Epithelial cell of prostate (primary cell): Measurements from ENCODE around the gene FAM131B.

Experiments used
- DNase-seq: peaks from one replicate; pipeline ENCODE4 v3.0.0-alpha.2; 2011; ENCODE audit warnings: low read depth, low spot score
- H3K27ac ChIP-seq: fragments of 450-650 bp; 2 replicates; pipeline ENCODE4 v1.5.1; 2017; ENCODE audit warnings: mild to moderate bottlenecking

The FAM131B gene

DNA sequence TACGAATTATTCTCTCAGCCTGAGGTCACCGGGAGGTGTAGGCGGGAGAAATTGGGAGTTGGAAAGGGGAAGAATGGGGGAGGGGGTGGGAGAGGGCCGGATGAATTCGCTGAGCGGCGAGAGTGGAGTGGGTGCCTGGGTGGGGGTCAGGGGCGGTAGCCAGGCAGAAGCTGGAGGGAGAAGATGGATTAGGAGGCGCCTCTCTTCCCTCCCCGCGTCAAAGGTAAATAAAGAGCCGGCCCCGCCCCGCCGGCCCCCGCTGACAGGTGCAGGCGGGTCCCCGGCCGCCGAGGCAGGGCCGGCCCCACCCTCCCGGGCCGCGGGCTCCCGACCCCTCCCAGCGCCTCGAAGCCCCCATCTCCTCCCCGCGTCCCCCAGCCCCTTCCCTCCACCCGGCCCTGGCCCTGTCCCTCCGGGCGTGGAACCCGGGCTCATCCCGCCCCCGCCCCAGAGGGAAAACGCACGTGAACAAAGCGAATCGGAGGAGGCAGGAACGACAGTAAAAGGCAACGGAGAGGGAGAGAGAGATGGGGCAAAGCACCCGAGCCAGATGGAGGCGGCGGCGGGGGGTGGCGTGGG, 872 bp downstream of the FAM131B start:
- no peak overlapping the region for H3K27ac ChIP-seq
- DNase-seq: no peak

DNA sequence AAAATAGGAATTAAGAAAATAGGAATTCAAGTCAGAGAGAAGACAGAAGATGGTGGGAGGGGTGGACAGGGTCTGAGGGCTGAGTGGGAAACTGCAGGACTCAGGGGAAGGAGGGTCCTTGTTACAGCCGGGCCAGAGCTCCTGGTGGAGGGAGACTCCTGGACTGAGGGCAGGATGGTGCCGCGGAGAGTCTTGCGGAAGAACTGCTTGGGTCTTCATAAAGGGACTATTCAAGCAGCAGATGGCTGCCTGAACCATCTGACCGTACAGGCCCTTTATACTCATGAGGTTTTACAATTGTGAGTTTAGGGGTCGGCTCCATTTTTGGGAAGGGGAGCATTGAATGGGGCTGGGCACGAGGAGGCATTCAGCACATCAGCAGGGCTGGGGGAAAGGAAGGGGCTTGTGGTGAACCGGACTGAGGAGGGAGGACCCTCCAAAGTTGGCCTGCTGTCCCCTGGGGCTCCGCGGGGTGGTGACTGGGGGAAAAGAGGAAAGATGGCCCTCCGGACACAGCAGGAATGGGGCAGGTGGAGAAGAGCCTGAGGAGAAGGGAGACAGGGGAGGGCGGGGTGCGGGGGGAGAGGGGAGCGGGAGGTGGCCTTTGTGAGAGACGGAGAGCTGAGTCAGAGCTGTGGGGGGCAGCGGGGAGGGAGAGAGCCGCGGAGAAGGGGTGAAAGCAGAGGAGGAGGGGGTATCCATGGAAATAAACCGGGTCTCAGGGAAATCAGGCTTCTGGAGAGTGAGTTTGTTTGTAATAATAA, 1.5 kb downstream of the FAM131B start:
- no peak overlapping the region for H3K27ac ChIP-seq

DNA sequence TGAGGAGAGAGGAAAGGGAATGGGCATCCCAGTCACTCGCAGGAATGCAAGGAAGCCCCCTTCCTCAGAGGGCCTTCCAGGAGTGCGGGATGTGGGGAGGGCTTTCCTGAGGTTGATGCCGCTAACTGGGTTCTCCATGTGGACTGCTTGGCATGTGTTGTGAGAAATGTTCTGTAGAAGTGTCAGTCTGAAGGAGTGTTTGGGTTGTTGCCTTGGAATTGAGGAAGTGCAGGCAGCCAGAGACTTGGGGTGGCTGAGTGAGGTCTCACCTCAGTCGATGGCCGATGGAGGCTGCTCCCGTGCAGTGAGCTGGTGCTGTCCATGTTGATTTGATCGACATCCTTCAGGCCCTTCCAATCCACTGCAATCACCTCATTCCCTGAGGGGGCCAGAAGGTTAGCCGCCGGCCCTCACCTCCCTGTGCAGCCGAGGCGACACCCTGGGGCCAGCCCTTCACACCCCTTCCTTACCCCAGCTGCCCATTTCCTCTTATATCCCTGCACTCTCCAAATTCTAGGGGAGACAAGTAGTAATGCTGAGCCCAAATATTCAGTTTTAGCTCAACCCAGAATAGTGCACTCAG, 2.7 kb downstream of the FAM131B start:
- H3K27ac ChIP-seq: no peak overlapping the region
- DNase-seq: no peak

More for the DNA sequence above, 1.5 kb downstream of the FAM131B start:
- DNase-seq: no peak

DNA sequence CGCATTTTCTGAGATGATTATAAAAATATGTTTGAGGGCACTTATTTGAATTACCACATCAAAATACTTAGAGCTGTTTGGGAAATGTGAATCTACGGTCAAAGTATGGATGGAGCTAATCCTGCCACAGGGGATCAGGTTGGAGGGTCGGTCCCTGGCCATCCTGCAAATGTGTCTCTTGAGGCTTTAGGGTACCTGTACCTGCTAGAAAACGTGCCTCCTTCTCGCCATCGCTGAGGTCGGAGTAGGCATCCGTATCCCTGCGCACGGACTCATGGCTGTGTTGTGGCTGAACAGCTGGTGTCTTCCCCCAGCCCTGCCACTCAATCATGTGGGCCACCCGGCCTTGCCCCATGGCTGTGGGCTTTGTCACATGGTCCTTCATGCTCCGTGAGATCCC, 3.9 kb downstream of the FAM131B start:
- H3K27ac ChIP-seq: no peak overlapping the region
- DNase-seq: no peak

DNA sequence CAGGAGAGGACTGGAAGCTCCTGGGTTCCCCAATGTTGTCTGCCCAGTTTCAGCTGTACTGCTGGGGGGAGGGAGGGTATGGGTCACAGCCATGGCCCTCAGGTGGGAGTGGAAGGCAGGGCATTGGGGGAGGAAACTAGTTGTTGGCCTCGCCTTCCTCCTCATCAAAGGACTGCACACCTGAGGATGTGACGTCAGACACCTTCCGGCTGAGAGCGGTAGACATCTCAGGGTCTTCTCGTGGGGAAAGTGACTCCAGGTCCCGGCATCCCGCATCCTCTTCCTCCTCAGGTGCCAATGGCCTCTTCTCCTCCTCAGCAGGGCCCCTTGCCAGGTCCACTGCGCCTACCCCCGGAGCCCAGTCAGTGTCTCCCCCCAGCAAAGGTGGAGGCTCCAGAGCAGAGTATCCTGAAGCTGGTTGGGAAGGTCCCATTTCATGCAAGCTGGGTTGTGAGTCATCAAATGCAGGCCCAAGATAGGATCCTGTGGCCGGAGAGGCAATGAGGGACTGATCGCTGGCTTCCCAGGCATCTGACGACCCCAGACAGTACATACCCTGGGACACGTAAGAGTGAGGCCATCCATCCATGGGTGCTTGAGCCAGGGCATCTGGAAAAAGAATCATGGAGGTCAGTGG, 6.0 kb downstream of the FAM131B start:
- DNase-seq: no peak
- H3K27ac ChIP-seq: no peak overlapping the region

DNA sequence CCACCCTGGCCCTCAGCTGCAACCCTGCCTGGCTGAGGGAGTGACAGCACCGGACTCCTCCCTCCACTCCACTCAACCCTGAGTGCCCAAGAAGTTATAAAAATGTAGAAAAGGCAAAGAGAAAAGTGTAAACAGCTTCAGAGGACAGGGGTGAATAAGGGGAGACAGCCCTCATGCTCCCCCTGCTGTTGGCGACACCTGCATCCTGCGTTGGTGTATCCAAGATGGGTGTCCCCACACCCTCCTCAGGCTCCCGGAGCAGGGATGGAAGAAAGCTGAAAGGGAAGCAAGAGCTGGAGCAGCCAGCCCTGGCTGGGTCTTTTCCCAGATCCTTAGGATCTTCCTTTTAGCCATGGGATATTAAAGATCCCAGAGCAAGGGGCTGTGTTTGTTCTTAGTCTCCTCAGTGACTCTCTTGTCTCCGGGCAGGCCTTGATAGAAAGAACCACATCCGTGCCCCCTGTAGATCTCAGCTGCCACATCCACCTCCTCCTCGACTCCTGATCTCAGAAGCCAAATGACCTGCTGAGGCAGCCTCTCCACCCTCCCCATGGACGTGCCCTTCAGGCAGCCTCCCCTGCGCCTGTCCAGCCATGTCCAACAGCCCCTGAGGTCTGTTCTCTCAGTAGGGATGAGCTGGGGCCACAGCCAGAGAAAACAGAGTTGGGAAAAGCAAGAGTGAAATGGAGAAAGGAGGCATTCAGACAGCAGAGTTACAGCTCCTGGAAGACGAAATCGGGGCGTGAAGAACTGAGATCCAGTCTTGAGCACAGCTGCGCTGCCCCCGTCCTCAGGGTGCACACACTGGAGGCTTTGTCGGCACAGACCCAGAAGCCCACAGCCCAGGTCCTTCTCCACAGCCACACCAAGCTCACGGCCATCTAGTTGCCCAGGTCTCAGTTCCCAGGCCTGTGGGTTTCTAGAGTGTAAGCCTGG, 6.8 kb downstream of the FAM131B start:
- no peak overlapping the region for H3K27ac ChIP-seq
- DNase-seq: no peak

DNA sequence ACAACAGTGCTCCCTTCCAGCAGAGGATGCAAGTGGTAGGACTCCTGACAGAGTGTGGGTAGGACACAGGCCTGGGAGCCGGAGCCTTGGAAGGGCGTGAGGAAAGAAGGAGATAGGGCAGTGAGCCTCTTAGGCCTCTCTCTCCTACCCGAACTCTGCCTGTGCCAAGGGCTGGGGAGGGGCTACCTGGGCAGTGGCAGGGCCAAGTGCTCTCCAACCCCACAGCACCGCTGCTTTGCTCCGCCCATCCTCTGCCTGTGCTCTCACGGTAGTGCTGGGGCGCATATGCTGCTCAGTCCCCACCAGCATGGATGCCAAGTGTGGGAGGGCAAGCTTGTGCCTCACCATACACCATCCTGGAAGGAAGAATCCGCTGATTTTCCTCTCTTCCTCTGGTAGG, 7.5 kb downstream of the FAM131B start:
- DNase-seq: no peak
- no peak overlapping the region for H3K27ac ChIP-seq

DNA sequence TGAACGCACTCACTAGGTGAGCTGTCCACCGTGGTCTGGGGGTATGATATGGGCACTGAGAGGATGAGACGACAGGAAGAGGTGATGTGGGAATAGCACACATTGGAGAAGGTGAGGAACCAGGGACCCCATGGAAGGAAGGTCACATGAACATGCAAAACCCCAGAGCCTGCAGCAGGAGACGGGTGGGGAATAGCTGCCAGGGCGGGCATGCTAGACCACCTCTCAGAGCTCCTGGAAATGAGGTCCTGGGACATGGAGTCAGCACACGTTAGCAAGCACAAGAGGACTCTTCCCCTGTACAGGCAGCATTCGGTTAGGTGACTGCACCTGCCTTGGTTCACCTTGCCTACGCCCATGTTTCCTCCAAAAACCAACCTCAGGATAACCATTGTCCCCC, 8.1 kb downstream of the FAM131B start:
- DNase-seq: no peak
- no peak overlapping the region for H3K27ac ChIP-seq

DNA sequence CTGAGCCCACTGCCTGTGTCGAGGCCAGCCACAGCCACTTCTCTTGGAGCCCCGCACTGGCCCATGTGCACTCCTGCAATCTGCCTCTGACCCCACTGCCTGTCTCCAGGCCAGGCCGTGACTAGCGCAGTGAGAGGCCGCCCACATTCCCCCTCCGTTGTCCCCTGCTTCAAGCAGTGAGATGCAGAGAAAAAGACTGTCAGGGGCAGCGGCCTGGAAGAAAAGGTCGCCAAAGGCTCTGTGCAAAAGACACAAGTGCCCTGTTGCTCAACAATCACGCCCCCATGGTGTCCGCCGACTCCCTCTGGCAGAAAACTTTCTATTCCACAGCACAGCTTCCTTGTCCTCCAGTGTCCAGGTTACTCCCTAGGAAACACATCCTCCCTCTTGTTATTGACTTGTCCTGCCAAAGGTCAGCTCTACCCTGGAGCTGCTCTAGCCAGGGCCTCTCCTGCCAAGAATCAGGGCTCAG, 9.9 kb downstream of the FAM131B start:
- no peak overlapping the region for H3K27ac ChIP-seq
- no peak for DNase-seq

DNA sequence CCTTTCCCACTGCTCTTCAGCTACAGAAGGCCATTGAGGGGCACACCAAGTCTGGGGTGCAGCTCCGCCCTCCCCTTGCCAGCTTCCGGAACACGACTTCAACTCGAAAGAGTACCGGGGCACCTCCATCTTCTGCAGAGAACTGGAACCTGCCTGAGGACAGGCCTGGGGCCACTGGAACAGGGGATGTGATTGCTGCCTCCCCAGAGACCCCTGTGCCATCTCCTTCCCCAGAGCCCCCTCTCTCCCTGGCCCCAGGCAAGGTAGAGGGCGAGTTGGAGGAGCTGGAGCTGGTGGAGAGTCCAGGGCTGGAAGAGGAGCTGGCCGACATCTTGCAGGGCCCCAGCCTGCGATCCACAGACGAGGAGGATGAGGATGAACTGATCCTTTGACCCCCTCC, 10.9 kb downstream of the FAM131B start:
- DNase-seq: no peak
- no peak overlapping the region for H3K27ac ChIP-seq

DNA sequence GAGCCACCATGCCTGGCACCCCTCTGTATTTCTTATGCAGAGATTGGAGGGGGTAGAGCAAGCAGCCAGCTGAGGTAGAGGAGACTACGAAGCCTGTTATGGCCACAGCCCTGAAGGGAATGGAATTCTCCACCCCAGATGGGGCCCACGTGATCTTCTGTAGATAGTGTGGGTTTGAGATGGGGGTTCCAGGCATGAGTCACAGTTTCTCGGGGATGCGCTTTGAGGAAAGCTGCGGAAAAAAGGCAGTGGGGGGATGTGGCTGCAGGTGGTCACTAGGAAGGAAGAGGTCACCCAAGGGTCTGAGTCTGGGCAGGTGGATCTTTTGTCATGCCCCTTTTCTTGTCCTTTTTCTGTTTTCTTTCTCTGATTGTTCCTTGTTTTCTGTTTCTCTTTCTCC, 11.5 kb downstream of the FAM131B start:
- no peak for DNase-seq
- H3K27ac ChIP-seq: no peak overlapping the region

DNA sequence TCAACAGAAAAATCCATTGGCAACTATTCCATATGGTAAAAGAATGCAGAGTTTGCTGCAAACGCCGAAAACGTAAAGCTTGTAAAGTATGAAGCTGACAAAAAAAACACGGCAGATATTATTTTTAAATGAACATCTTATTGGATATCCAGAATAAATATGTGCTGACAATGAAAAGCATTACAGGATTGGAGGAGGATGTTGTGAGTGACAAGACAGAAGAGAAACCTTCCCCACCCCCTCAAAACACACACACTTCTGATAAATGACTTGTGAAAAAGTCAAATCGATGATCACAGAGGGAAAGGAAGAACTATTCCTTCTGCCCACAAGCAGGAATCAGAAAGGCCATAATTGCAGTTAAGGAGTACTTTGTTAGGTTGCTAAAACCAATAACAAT, 14.6 kb downstream of the FAM131B start:
- no peak overlapping the region for H3K27ac ChIP-seq
- DNase-seq: no peak

DNA sequence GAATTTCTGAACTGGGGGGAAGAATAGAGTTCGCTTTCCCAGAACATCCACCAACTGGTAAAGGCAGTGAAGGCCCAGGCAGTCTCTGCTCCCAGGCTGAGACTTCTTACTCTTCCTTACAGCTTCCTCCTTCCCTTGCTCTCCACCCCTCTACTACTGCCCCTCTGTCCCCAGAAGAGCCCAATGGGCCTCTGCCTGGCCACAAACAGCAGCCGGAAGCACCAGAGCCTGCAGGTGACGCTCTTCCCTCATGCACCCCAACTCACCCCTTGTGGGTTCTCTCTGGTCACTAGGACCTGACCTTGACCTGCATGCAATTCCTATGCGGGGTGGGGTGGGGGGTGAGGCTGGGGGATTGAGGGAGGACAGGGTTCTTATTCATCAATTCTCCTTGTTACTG, 16.5 kb downstream of the FAM131B start:
- no peak for DNase-seq
- no peak overlapping the region for H3K27ac ChIP-seq

DNA sequence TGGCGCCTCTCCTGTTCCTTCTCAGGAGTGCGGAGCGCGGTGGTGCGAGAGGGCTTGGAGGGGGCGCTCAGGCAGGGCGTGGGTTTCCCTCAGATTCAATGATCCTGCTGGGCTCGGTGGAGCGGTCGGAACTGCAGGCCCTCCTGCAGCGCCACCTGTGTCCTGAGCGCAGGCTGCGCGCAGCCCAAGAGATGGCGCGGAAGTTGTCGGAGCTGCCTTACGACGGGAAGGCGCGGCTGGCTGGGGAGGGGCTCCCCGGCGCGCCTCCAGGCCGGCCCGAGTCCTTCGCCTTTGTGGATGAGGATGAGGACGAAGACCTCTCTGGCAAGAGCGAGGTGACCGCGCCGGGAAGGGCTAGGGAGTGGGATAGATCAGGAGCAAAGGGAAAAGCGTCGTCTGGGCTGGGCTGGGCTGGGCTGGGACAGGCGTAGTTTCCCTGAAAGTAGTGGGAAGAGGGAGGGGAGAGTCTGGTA, 17.0 kb downstream of the FAM131B start:
- DNase-seq: no peak
- H3K27ac ChIP-seq: no peak overlapping the region

DNA sequence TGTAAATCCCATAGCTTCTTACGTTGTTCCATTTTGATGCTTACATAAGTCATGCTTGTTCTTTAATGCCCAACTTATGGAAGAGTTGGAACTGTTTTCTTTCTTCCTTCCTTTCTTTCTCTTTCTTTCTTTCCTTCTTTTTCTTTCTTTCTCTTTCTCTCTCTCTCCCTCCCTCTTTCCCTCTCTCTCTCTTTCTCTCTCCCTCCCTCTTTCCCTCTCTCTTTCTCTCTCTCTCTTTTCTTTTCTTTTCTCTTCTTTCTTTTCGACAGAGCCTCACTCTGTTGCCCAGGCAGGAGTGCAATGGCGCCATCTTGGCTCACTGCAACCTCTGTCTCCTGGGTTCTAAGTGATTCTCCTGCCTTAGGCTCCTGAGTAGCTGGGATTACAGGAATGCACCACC, 18.9 kb downstream of the FAM131B start:
- no peak overlapping the region for H3K27ac ChIP-seq
- no peak for DNase-seq

DNA sequence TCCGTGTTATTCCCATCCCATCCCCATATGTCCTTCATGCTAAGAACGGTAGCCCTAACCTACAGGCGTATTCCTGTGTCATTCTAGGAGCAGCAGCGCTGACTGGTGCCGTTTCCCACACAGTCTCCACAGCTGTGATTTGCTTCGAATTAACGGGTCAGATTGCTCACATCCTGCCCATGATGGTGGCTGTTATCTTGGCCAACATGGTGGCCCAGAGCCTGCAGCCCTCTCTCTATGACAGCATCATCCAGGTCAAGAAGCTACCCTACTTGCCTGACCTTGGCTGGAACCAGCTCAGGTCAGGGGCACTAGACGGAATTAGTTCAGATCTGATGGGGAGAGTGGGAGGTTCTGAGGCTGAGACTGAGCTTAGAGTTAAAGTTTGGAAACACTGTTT, 20.7 kb downstream of the FAM131B start:
- H3K27ac ChIP-seq: no peak overlapping the region
- no peak for DNase-seq

DNA sequence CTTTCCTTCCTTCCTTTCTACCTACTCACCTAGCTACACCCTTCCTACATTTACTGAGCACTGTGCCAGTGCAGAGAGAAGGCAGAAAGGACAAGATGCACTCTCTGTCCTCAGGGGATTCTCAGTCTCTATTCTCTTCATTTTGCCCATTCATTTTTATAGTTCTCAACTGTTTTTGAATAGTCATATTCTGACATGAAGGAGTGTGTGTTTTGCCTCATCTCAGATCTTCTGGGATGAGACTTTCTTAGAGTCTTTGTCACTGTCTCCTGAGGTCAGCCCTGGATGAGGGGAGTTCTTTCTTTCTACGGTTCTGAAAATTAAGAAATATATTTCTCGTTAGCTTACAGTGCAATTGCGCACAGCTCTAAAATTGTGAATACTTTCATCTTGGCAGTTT, 25.3 kb downstream of the FAM131B start:
- DNase-seq: no peak
- no peak overlapping the region for H3K27ac ChIP-seq

DNA sequence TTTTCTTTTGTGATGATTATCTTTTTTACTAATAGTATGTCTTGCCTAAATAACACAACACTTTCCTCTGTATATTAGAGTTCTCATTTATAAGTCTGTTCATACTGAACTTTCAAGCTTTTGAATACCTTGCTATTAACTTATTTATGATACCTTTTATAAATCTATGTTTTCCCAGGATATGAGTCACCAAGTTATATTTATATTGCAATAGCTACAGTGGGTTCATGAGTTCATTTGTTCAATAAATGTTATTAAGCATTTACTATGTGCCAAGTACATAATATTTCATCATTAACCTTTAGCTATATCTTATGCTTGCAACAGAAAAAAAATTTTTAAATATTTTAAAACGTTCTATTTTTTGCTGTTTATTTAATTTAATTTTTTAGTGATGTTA, 28.3 kb downstream of the FAM131B start:
- DNase-seq: no peak

DNA sequence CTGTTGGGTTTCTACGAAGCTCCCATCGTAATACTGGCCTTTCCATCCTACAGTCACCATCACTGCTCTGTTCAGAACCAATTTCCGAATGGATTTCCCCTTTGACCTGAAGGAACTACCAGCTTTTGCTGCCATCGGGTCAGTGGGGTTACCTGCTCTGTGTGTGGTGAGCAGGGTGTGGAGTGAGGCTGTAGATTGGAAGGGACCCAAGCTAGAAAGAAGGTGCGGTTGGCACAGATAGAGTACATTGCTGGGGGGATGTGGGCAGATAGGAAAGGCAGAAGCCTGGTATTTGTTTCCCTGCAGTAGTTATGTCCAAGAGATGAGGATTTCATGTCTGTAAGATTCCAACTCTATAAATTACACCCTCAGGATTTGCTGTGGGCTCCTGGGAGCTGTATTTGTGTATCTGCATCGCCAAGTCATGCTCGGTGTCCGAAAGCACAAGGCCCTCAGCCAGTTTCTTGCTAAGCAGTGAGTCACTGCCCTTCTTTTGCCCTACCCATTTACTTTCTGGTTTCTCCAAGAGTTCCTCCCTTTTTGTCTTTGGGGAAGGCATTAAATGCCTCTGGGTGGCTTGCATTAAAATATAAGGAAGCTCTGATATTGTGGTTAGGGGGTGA, 31.2 kb downstream of the FAM131B start:
- peak; percentile 85 for DNase-seq
- H3K27ac ChIP-seq: peak overlapping the region; percentile 76

More for the DNA sequence above, 28.3 kb downstream of the FAM131B start:
- no peak overlapping the region for H3K27ac ChIP-seq
